H9 (cell line): Measurements from ENCODE around the gene IL12RB1. TPM values are rescaled to one million over a fixed set of nuclear protein-coding genes. Genes with fewer than 3 reads are reported as not detected.
A peak's percentile ranks its signal among the peaks of the same experiment; 100 is the strongest.

ENCODE experiments used
- DNase-seq: peaks from one replicate; pipeline ENCODE4 v3.0.0-alpha.2; 2017
- H2AFZ ChIP-seq: one replicate; pipeline ENCODE4 v1.6.1; 2013; ENCODE audit warnings: mild to moderate bottlenecking, low read length, control low read depth, moderate library complexity
- H2AK5ac ChIP-seq: 2 replicates; pipeline ENCODE4 v1.6.1; 2013; ENCODE audit warnings: low read length, control low read depth, mixed read lengths; ENCODE audit not compliant: insufficient read length
- H2BK120ac ChIP-seq: one replicate; pipeline ENCODE4 v1.6.1; 2013; ENCODE audit warnings: low read depth, mild to moderate bottlenecking, low read length, control low read depth, inconsistent platforms; ENCODE audit not compliant: poor library complexity, severe bottlenecking
- H2BK12ac ChIP-seq: 2 replicates; pipeline ENCODE4 v1.6.1; 2013; ENCODE audit warnings: low read length, control low read depth, mixed read lengths, low read depth; ENCODE audit not compliant: insufficient read length
- H2BK15ac ChIP-seq: 2 replicates; pipeline ENCODE4 v1.6.1; 2013; ENCODE audit warnings: low read depth, low read length, control low read depth
- H2BK20ac ChIP-seq: one replicate; pipeline ENCODE4 v1.6.1; 2013; ENCODE audit warnings: low read depth, mild to moderate bottlenecking, low read length, control low read depth, inconsistent platforms; ENCODE audit not compliant: poor library complexity, severe bottlenecking
- H2BK5ac ChIP-seq: 2 replicates; pipeline ENCODE4 v1.6.1; 2013; ENCODE audit warnings: low read length, control low read depth, mixed read lengths; ENCODE audit not compliant: insufficient read length
- H3K14ac ChIP-seq: 2 replicates; pipeline ENCODE4 v1.6.1; 2013; ENCODE audit warnings: low read length, control low read depth; ENCODE audit not compliant: insufficient read depth
- H3K18ac ChIP-seq: 2 replicates; pipeline ENCODE4 v1.6.1; 2013; ENCODE audit warnings: low read depth, mild to moderate bottlenecking, mixed read lengths, low read length, control low read depth; ENCODE audit not compliant: insufficient read length
- H3K23ac ChIP-seq: 2 replicates; pipeline ENCODE4 v1.6.1; 2013; ENCODE audit warnings: low read length, control low read depth, mixed read lengths, low read depth; ENCODE audit not compliant: insufficient read length
- H3K23me2 ChIP-seq: 2 replicates; pipeline ENCODE4 v1.6.1; 2013; ENCODE audit warnings: low read depth, mild to moderate bottlenecking, mixed read lengths, low read length, control low read depth; ENCODE audit not compliant: insufficient read length, poor library complexity, severe bottlenecking
- H3K27ac ChIP-seq: 2 replicates; pipeline ENCODE4 v1.5.1; 2013; ENCODE audit warnings: low read length, control low read depth, mixed read lengths, low read depth; ENCODE audit not compliant: insufficient read length
- H3K27me3 ChIP-seq: 2 replicates; pipeline ENCODE4 v1.6.1; 2013; ENCODE audit warnings: low read length, control low read depth, inconsistent platforms; ENCODE audit not compliant: insufficient read depth
- H3K4ac ChIP-seq: 2 replicates; pipeline ENCODE4 v1.6.1; 2013; ENCODE audit warnings: low read depth, mild to moderate bottlenecking, control low read depth, inconsistent platforms, low read length, moderate library complexity
- H3K4me1 ChIP-seq: 2 replicates; pipeline ENCODE4 v1.6.1; 2013; ENCODE audit warnings: low read length, control low read depth, inconsistent platforms; ENCODE audit not compliant: insufficient read depth
- H3K4me2 ChIP-seq: 2 replicates; pipeline ENCODE4 v1.6.1; 2013; ENCODE audit warnings: low read length, control low read depth, mixed read lengths; ENCODE audit not compliant: insufficient read length, insufficient read depth
- H3K56ac ChIP-seq: 2 replicates; pipeline ENCODE4 v1.6.1; 2013; ENCODE audit warnings: low read depth, mild to moderate bottlenecking, mixed read lengths, low read length, control low read depth; ENCODE audit not compliant: insufficient read length
- H3K79me1 ChIP-seq: 2 replicates; pipeline ENCODE4 v1.6.1; 2013; ENCODE audit warnings: low read depth, mild to moderate bottlenecking, moderate library complexity, low read length, control low read depth, inconsistent platforms; ENCODE audit not compliant: insufficient read depth, poor library complexity, severe bottlenecking
- H3K79me2 ChIP-seq: 2 replicates; pipeline ENCODE4 v1.6.1; 2013; ENCODE audit warnings: low read length, control low read depth, inconsistent platforms; ENCODE audit not compliant: insufficient read depth
- H3K9ac ChIP-seq: 2 replicates; pipeline ENCODE4 v1.6.1; 2013; ENCODE audit warnings: low read length, control low read depth, mixed read lengths; ENCODE audit not compliant: insufficient read length; ENCODE audit errors: extremely low read depth
- H3K9me3 ChIP-seq: one replicate; pipeline ENCODE4 v1.6.1; 2013; ENCODE audit warnings: low read depth, low read length, inconsistent platforms; ENCODE audit not compliant: control insufficient read depth
- H3T11ph ChIP-seq: one replicate; pipeline ENCODE4 v1.6.1; 2013; ENCODE audit warnings: mild to moderate bottlenecking, low read length, control low read depth, inconsistent platforms
- H4K20me1 ChIP-seq: one replicate; pipeline ENCODE4 v1.6.1; 2013; ENCODE audit not compliant: control insufficient read depth, insufficient read length, insufficient read depth
- H4K5ac ChIP-seq: 2 replicates; pipeline ENCODE4 v1.6.1; 2013; ENCODE audit warnings: low read depth, mild to moderate bottlenecking, mixed read lengths, low read length, control low read depth; ENCODE audit not compliant: insufficient read length
- H4K8ac ChIP-seq: replicated peaks from 2 replicates; pipeline ENCODE4 v1.6.1; 2013; ENCODE audit warnings: low read length, control low read depth, mixed read lengths, low read depth; ENCODE audit not compliant: insufficient read length
- H4K91ac ChIP-seq: 2 replicates; pipeline ENCODE4 v1.6.1; 2013; ENCODE audit warnings: low read depth, mild to moderate bottlenecking, moderate library complexity, mixed read lengths, low read length, control low read depth; ENCODE audit not compliant: insufficient read length
- H3K27ac Mint-ChIP-seq, 3 experiments: 2 replicates in 2 of 3; 3 replicates in 1 of 3; pipeline ENCODE4 v1.8.0; 2020 to 2021; ENCODE audit warnings: mixed read lengths in 3 of 3, mild to moderate bottlenecking in 1 of 3, moderate library complexity in 1 of 3
- H3K27me3 Mint-ChIP-seq: 2 replicates; pipeline ENCODE4 v1.8.0; 2021; ENCODE audit warnings: low read depth, mild to moderate bottlenecking, moderate library complexity, mixed read lengths
- H3K36me3 Mint-ChIP-seq, 3 experiments: 2 replicates in 2 of 3; 3 replicates in 1 of 3; pipeline ENCODE4 v1.8.0; 2020 to 2021; ENCODE audit warnings: low read depth in 3 of 3, mixed read lengths in 3 of 3; ENCODE audit not compliant: insufficient read depth in 1 of 3
- H3K4me1 Mint-ChIP-seq, 2 experiments: 2 replicates each; pipeline ENCODE4 v1.8.0; 2020; ENCODE audit warnings: mixed read lengths in 2 of 2
- H3K4me3 Mint-ChIP-seq, 2 experiments: 2 replicates in 1 of 2; 3 replicates in 1 of 2; pipeline ENCODE4 v1.8.0; 2020 to 2021; ENCODE audit warnings: mild to moderate bottlenecking in 2 of 2, mixed read lengths in 2 of 2, moderate library complexity in 1 of 2
- H3K9me3 Mint-ChIP-seq, 2 experiments: 2 replicates in 1 of 2; 3 replicates in 1 of 2; pipeline ENCODE4 v1.8.0; 2020; ENCODE audit warnings: mild to moderate bottlenecking in 2 of 2, mixed read lengths in 2 of 2, moderate library complexity in 1 of 2
- CTCF ChIP-seq: fragments of 200-600 bp; sonication (generic); conservative IDR thresholded peaks from 3 replicates; pipeline ENCODE4 v1.8.0; 2021; ENCODE audit warnings: antibody characterized with exemption, mild to moderate bottlenecking
- WGBS: extraction: QIAGEN DNeasy Blood & Tissue Kit; methylation state at CpG from one replicate; pipeline ENCODE4 v1.1.7; 2013; ENCODE audit warnings: missing lambda C conversion rate, low lambda C conversion rate, mixed read lengths; ENCODE audit not compliant: insufficient read length; ENCODE audit errors: extremely low coverage; 5-methylcytosine and 5-hydroxymethylcytosine counted together
- total RNA-seq: library from RNA; stranded (reverse); gene quantifications from 2 replicates; pipeline ENCODE4 v1.2.1, GENCODE V29; 2021

Gene IL12RB1
- total RNA-seq, 1 experiment from 2014 or later: not detected

- Mint-ChIP-seq H3K4me1 (peaks cover 15 to 24% of the 10 kb centered on the region in 2 experiments), H3K9me3 (no peaks in the 10 kb centered on the region), H3K4me3 (peak overlapping the region; percentile 72 to 85), H3K27ac (no peak overlapping the region), H3K27me3 (peaks cover 22% of the 10 kb centered on the region), H3K36me3 (no peaks in the 10 kb centered on the region; a peak in 1 of 7 replicates)
- TF ChIP-seq CTCF: no peak
- Histone ChIP-seq H3K23ac (no peak overlapping the region), H2BK20ac (no peak overlapping the region), H3K9me3 (no peaks in the 10 kb centered on the region), H4K91ac (no peak overlapping the region), H2BK5ac (no peak overlapping the region), H3K14ac (no peak overlapping the region), H3K18ac (no peak overlapping the region), H2AFZ (no peak overlapping the region), H3K4me1 (no peaks in the 10 kb centered on the region), H3K4ac (no peak overlapping the region), H2BK12ac (no peak overlapping the region), H3T11ph (no peak overlapping the region), H3K27ac (no peak overlapping the region), H3K27me3 (no peaks in the 10 kb centered on the region; the same call in 1 of the 2 replicates), H3K23me2 (peaks cover 16% of the 10 kb centered on the region), H4K5ac (no peak overlapping the region), H3K4me2 (no peak overlapping the region), H2BK15ac (no peak overlapping the region), H3K79me2 (no peaks in the 10 kb centered on the region), H2BK120ac (no peak overlapping the region), H3K56ac (no peak overlapping the region), H4K8ac (no peak overlapping the region), H3K9ac (no peak overlapping the region), H4K20me1 (no peaks in the 10 kb centered on the region), H2AK5ac (no peak overlapping the region), H3K79me1 (no peaks in the 10 kb centered on the region)
- DNase-seq: no peak
- no CpG with 5 or more reads among the region's 2 CpGs for WGBS
Measured at GRCh38 chr19:18108897-18109296, 22.2 kb upstream of the IL12RB1 start.
